Transverse colon (tissue), 4 donors: Measurements from ENCODE around the gene EEF2. TPM values are rescaled to one million over a fixed set of nuclear protein-coding genes. Genes with fewer than 3 reads are reported as not detected.

Source experiments
- DNase-seq: peaks from one replicate; pipeline ENCODE4 v3.0.0-alpha.2; 2019
- H3K27ac ChIP-seq, 4 donors: fragments of 200-600 bp; sonication (generic); 2 replicates each; pipeline ENCODE4 v1.5.1; 2016 to 2018; ENCODE audit warnings: inconsistent platforms in 4 of 4
- H3K27me3 ChIP-seq: fragments of 200-600 bp; sonication (generic); 2 replicates; pipeline ENCODE4 v1.5.1; 2017; ENCODE audit warnings: inconsistent platforms
- H3K36me3 ChIP-seq, 4 donors: fragments of 200-600 bp; sonication (generic); 2 replicates each; pipeline ENCODE4 v1.5.1; 2017 to 2019; ENCODE audit warnings: inconsistent platforms in 4 of 4
- H3K4me1 ChIP-seq, 4 donors: fragments of 200-600 bp; sonication (generic); 2 replicates each; pipeline ENCODE4 v1.5.1; 2017 to 2020; ENCODE audit warnings: inconsistent platforms in 4 of 4
- H3K4me3 ChIP-seq, 4 donors: fragments of 200-600 bp; sonication (generic); 1 replicate in 1 of 4; 2 replicates in 3 of 4; pipeline versions ENCODE4 v1.5.1 to v1.6.1; 2017 to 2019; ENCODE audit warnings: inconsistent platforms in 4 of 4
- H3K9me3 ChIP-seq, 2 donors: fragments of 200-600 bp; sonication (generic); 2 replicates each; pipeline ENCODE4 v1.5.1; 2017 to 2019; ENCODE audit warnings: inconsistent platforms in 2 of 2
- EP300 ChIP-seq: sonication (generic); formaldehyde crosslinking; IDR thresholded peaks from one replicate; pipeline ENCODE4 v1.6.1; 2017; ENCODE audit warnings: antibody characterized with exemption, low read depth
- POLR2AphosphoS5 ChIP-seq, 3 donors: sonication (generic); formaldehyde crosslinking; IDR thresholded peaks; one replicate each; pipeline ENCODE4 v1.6.1; 2016; ENCODE audit warnings: antibody characterized with exemption in 3 of 3
- WGBS, 2 donors: methylation state at CpG; one replicate each; pipeline ENCODE4 v1.1.5; 2018; ENCODE audit warnings: low coverage in 1 of 2; 5-methylcytosine and 5-hydroxymethylcytosine counted together
- in situ Hi-C, 4 donors: fragments of 200-750 bp; cut with MboI; loops; one replicate each; pipeline versions ENCODE4 v1.15.0 to v1.15.1; 2017; ENCODE audit warnings: low sequenced_read_pairs in 3 of 4, low pct_ligation_motif_present in 1 of 4, low pct_unique_long_range_greater_than_20kb in 1 of 4
- intact Hi-C: fragments of 100-400 bp; cut with DNase I; formaldehyde crosslinking; loops from one replicate; pipeline ENCODE4 v1.15.1; 2023; ENCODE audit warnings: low total_unique reads
- total RNA-seq, 4 donors: library from RNA; depleted of rRNA; stranded (reverse); fragments of >200 nt; gene quantifications; one replicate each; pipeline ENCODE4 v1.1.0, GENCODE V29; 2016
- TF ChIP-seq, protein P1 (sequence below), 5 experiments: fragments of 200-600 bp in 3 of 5; fragments of 450-650 bp in 2 of 5; sonication (generic) in 3 of 5; IDR thresholded peaks; 1 replicate in 2 of 5; 2 replicates in 3 of 5; pipeline ENCODE4 v1.5.1; 2016 to 2017; ENCODE audit warnings: antibody characterized with exemption in 5 of 5, inconsistent platforms in 3 of 5, mild to moderate bottlenecking in 2 of 5, moderate library complexity in 1 of 5

Gene EEF2
- total RNA-seq, 4 donors from 2014 or later = 1,013 to 1,686 (median 1,532) TPM

- H3K4me3 ChIP-seq = no peak overlapping the region
- H3K27ac ChIP-seq = no peak overlapping the region
- in situ Hi-C loops (loop anchor here in 2 of 4 donors (10.0 to 25.0 kb wide), 2 partner anchors 157 to 205 kb away; partner anchors contain the start of genes ANKRD24 (in 2 of the 2) and SIRT6 (in 2 of the 2)), intact Hi-C loops (no loop called here)
- no peaks in the 10 kb centered on the region for H3K9me3 ChIP-seq
- TF ChIP-seq, protein P1, sequence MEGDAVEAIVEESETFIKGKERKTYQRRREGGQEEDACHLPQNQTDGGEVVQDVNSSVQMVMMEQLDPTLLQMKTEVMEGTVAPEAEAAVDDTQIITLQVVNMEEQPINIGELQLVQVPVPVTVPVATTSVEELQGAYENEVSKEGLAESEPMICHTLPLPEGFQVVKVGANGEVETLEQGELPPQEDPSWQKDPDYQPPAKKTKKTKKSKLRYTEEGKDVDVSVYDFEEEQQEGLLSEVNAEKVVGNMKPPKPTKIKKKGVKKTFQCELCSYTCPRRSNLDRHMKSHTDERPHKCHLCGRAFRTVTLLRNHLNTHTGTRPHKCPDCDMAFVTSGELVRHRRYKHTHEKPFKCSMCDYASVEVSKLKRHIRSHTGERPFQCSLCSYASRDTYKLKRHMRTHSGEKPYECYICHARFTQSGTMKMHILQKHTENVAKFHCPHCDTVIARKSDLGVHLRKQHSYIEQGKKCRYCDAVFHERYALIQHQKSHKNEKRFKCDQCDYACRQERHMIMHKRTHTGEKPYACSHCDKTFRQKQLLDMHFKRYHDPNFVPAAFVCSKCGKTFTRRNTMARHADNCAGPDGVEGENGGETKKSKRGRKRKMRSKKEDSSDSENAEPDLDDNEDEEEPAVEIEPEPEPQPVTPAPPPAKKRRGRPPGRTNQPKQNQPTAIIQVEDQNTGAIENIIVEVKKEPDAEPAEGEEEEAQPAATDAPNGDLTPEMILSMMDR (IDR thresholded peaks at IDR 0.05) = no peak
- peak in 1 of 3 donors; percentile 19 for TF ChIP-seq POLR2AphosphoS5 (IDR thresholded peaks at IDR 0.05)
- H3K36me3 ChIP-seq = peaks cover 0 to 85% (median 39%) of the 10 kb centered on the region in 4 donors
- WGBS, 2 donors = 93% methylated on average over 21 of the region's 25 CpGs; no CpG with 5 or more reads in 1 of the 2 donors
- no peaks in the 10 kb centered on the region for H3K27me3 ChIP-seq
- no peak for DNase-seq
- H3K4me1 ChIP-seq = peaks cover 8 to 18% (median 13%) of the 10 kb centered on the region in 4 donors
These were observed 5.5 kb downstream of the EEF2 start for GRCh38 chr19:3979674-3980352.

GRCh38 chr19:3979289-3979673, 6.0 kb downstream of the EEF2 start:
- Histone ChIP-seq H3K9me3 (no peaks in the 10 kb centered on the region), H3K27me3 (no peaks in the 10 kb centered on the region), H3K4me1 (peaks cover 8 to 17% (median 12%) of the 10 kb centered on the region in 4 donors), H3K4me3 (no peak overlapping the region), H3K27ac (no peak overlapping the region), H3K36me3 (peaks cover 0 to 85% (median 39%) of the 10 kb centered on the region in 4 donors)
- WGBS, 2 donors = 93% methylated on average over 18 of the region's 18 CpGs; no CpG with 5 or more reads in 1 of the 2 donors
- DNase-seq = no peak
- intact Hi-C loops = no loop called here
- no peak for TF ChIP-seq POLR2AphosphoS5 (IDR thresholded peaks at IDR 0.05)
- in situ Hi-C loops = loop anchor here in 1 of 4 donors (25.0 kb wide), 1 partner anchor 158 kb away; no protein-coding TSS in a partner anchor

DNA sequence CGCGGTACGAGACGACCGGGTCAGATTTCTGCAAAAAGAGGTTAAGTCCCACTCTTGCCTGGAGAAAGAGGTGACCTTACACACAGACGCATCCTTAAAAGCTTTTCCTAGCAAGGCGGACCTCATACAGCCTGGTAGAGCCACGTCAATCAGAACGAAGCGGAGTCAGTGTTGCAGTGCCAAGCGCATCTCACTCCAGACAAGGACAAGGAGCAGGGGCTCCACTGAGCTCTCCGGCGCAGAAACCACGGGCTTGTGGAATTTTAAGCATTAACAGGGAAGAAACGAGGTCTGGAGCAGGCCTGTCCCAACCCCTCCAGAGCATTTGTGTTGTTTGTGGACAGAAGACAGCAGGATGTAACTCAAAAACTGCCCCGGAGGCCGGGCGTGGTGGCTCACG, 7.1 kb downstream of the EEF2 start:
- TF ChIP-seq, protein P1 (IDR thresholded peaks at IDR 0.05) = no peak
- TF ChIP-seq EP300 = no peak
- Histone ChIP-seq H3K27me3 (no peaks in the 10 kb centered on the region), H3K9me3 (no peaks in the 10 kb centered on the region), H3K36me3 (peaks cover 0 to 76% (median 39%) of the 10 kb centered on the region in 4 donors), H3K27ac (no peak overlapping the region), H3K4me1 (peaks cover 0 to 6% (median 1%) of the 10 kb centered on the region in 4 donors), H3K4me3 (no peak overlapping the region)
- 90 to 100% methylated on average over 1 to 19 of the region's 19 CpGs for WGBS, 2 donors
- no peak for DNase-seq
- intact Hi-C loops (no loop called here), in situ Hi-C loops (loop anchor here in 1 of 4 donors (25.0 kb wide), 1 partner anchor 159 kb away; no protein-coding TSS in a partner anchor)

DNA sequence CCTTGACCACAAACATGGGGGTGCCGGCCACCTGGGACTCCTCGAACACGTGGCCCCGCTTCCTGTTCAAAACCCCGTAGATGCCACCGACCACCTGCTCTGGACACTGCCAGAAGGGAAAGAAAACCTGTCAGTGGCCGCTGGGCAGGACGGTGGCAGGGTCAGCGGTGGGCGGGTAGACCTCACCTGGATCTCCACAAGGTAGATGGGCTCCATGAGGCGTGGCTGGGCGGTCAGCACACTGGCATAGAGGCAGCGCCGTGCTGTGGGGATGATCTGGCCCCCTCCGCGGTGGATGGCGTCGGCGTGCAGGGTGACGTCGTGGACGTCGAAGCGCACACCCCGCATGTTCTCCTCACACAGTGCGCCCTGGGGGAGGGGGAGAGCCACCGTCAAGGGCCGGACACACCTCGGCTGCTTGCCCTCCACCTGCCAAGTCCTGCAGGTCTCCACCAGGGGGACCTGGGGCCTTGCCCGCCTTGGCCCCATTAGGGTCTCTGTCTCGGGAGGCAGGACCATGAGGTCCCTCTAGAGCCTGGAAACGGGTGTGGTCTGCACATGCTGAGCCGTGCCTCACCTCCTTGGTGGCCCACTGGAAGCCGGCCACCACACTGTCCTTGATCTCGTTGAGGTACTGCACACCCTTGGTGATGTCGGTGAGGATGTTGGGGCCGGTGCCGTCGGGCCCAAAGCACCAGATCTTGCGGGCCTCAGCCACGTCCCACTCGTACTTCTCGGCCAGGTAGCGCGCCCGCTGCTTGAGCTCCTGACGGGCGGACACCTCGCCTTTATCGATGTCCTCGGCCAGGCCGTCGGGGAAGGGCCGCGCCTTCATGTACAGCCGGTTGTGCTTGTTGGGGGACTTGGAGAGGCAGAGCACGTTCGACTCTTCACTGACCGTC, 7.8 kb downstream of the EEF2 start:
- in situ Hi-C loops (loop anchor here in 1 of 4 donors (25.0 kb wide), 1 partner anchor 160 kb away; no protein-coding TSS in a partner anchor), intact Hi-C loops (no loop called here)
- DNase-seq = no peak
- Histone ChIP-seq H3K9me3 (no peaks in the 10 kb centered on the region), H3K4me1 (peaks cover 0 to 2% (median 0%) of the 10 kb centered on the region in 4 donors), H3K36me3 (peaks cover 0 to 69% (median 36%) of the 10 kb centered on the region in 4 donors), H3K27ac (no peak overlapping the region), H3K27me3 (no peaks in the 10 kb centered on the region), H3K4me3 (no peak overlapping the region)
- 94% methylated on average over 59 of the region's 59 CpGs; no CpG with 5 or more reads in 1 of the 2 donors for WGBS, 2 donors
- TF ChIP-seq EP300 (no peak), POLR2AphosphoS5 (IDR thresholded peaks at IDR 0.05) (peak in 2 of 3 donors; percentile 39 to 52)
- TF ChIP-seq, protein P1 (IDR thresholded peaks at IDR 0.05) = peak in 1 of 5 experiments; percentile 16
